CD4-positive, alpha-beta T cell treated with Interleukin-6 at 100 ng/mL for 8 hours (primary cell): ENCODE results near the gene RARG.
"Not testable (repeated sequence)": the region's sequence is repeated elsewhere in the genome, so short reads cannot be mapped to it uniquely, and the experiment has no call there.

ENCODE experiments used
- DNase-seq: peaks from one replicate; pipeline ENCODE4 v3.0.0-alpha.2; 2020; ENCODE audit warnings: mixed read lengths, low spot score

The RARG gene

DNA sequence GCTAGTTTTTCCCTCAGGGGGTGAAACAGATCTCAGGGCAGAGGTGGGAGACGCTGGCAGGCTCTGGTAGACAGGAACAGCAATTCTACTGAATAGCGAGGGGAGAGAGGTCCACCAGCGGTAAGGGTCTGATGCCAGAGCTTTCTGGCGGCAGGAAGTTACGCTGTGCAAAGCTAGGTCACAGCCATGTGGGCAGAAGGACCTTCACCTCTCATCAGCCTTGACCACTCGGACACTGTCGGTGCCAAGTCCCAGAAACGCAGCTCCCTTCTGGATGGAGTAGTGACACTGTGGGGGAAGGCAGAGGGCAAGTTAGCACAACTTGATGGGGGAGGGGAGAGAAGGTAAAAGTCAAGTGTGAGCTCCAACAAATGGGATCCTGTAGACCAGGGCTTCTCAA is 61.8 kb downstream of the RARG start:
- no peak for DNase-seq

DNA sequence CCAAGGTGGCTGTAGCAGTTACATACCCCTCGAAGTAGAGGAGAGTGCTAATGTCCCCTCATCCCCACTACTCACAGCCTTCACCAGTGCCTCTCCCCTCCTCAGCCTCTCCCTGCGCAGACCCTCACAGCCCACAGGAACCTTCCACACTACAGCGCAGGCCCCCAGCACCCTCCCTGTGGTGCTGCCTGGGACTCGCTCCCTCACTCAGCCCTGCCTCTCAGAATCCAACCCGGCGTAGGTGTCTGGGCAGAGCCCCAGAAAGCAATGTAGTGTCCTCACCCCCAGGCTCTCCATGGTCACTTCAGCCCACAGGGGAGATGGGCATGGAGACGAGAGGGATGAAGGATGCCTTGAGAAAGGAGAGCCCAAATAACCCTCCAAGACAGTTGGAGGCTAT is 62.4 kb downstream of the RARG start:
- no peak for DNase-seq

DNA sequence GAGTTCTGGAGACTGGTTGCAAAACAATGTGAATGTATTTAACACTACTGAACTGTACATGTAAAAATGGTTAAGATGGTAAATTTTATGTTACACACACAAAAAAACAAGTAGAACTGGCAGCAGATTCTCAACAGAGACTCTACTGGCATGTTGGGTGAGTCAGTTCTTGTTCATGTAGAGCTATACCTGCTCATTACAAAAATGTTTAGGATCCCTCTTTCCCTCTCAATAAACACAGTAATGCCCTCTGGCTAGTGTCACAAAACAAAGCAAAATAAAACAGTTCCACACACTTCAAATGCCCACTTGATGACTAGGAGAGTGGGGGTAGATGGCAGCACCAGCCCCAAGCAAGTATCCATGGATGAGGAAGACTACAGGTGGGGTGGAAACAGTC is 65.2 kb downstream of the RARG start:
- no peak for DNase-seq

DNA sequence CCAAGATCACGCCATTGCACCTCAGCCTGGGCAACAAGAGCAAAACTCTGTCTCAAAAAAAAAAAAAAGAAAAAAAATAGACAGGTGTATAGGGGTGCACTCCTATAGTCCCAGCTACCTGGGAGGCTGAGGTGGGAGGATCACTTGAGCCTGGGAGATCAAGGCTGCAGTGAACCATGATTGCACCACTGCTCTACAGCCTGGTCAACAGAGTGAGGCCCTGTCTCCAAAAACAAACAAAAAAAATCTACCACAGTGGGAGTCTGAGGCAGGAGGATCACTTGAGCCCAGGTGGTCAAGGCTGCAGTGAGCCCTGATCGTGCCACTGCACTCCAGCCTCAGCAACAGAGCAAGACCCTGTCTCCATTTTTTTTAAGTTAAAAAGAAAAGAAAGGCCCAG is 69.0 kb downstream of the RARG start:
- DNase-seq, result not testable (repeated sequence)

DNA sequence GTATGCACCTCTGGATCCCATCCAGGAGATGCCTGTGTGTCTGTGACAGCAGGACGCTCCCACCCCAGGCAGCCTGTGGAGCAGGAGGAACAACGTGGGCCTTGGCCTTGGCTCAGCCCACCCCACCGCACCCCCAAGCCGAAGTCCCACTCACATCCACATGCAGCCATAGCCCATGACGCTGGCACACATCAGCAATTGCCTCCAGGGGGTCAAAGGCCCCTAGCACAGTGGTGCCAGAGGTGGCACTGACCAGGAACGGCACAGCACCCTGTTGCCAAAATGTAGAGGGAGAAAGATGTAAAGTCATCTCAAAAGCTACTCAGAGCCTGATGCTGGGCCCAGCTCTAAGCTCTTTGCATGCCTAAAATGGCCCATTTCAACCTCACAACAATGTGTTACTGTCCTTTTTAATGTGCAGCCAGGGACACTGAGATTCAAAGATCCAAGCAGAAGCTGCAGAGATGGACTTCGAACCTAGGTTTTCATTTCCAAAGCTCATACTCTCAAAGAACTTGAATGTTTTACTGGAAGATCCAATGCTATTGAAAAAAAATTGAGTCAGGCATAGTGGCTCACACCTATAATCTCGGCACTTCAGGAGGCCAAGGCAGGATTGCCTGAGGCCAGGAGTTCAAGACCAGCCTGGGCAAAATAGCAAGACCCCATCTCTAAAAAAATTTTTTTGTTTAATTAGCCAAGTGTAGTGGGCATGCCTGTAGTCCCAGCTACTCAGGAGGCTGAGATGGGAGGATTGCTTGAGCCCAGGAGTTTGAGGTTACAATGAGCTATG is 70.7 kb downstream of the RARG start:
- DNase-seq, result no peak

DNA sequence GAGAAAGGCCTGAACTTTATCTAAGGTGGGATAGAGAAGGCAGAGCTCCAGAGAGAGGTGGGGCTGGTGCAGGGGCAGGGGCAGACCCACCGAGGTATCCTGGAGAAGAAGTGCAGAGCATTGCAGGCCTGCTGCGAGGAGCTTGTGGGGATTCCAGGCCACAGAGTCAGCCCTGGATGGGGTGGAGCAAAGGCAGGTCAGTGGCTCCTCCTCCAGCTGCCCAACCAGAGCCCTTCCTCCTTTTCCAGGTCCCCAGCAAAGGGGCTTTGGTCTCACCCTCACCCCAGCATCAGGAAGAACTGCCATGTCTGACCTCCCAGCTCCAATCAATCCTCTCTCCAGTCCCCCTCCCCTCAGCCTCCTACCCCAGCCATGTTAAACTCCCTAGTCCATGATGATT is 71.3 kb downstream of the RARG start:
- DNase-seq, result no peak
